OCI-LY1 (cell line): Measurements from ENCODE around the gene MAP3K20.

Experiments
- H2AFZ ChIP-seq: fragments of 200-600 bp; sonication (generic), shearing (Covaris generic); 2 replicates; pipeline ENCODE4 v1.6.0; 2014; ENCODE audit warnings: antibody characterized with exemption, mild to moderate bottlenecking, low read length
- H3F3A ChIP-seq: fragments of 200-600 bp; sonication (generic), shearing (Covaris generic); 2 replicates; pipeline ENCODE4 v1.6.0; 2014; ENCODE audit warnings: mild to moderate bottlenecking, antibody characterized with exemption, low read length, moderate library complexity; ENCODE audit not compliant: insufficient read depth
- H3K27ac ChIP-seq: fragments of 200-600 bp; sonication (generic); 2 replicates; pipeline ENCODE4 v1.5.1; 2014; ENCODE audit warnings: low read length, mixed run types, mild to moderate bottlenecking, low read depth; ENCODE audit not compliant: poor library complexity, severe bottlenecking
- H3K27me3 ChIP-seq: fragments of 200-600 bp; sonication (generic); 2 replicates; pipeline ENCODE4 v1.6.0; 2014; ENCODE audit warnings: antibody characterized with exemption, mild to moderate bottlenecking, low read length, moderate library complexity; ENCODE audit not compliant: insufficient read depth
- H3K36me3 ChIP-seq: fragments of 200-600 bp; sonication (generic); 2 replicates; pipeline ENCODE4 v1.6.1; 2014; ENCODE audit warnings: mild to moderate bottlenecking, antibody characterized with exemption, low read length, moderate library complexity, mixed read lengths; ENCODE audit not compliant: insufficient read depth
- H3K4me1 ChIP-seq: fragments of 200-600 bp; sonication (generic); 2 replicates; pipeline ENCODE4 v1.5.1; 2014; ENCODE audit warnings: mild to moderate bottlenecking, low read length, moderate library complexity; ENCODE audit not compliant: insufficient read depth, severe bottlenecking
- H3K4me2 ChIP-seq: fragments of 200-600 bp; sonication (generic), shearing (Covaris generic); 2 replicates; pipeline ENCODE4 v1.6.1; 2014; ENCODE audit warnings: low read length
- H3K4me3 ChIP-seq: fragments of 200-600 bp; sonication (generic); 2 replicates; pipeline ENCODE4 v1.5.1; 2014; ENCODE audit warnings: low read length, low read depth, mild to moderate bottlenecking, mixed read lengths; ENCODE audit not compliant: poor library complexity, severe bottlenecking
- H3K79me2 ChIP-seq: fragments of 200-600 bp; shearing (Covaris generic); 2 replicates; pipeline ENCODE4 v1.6.1; 2016; ENCODE audit warnings: mixed run types, low read length, mixed read lengths; ENCODE audit not compliant: insufficient read depth
- H3K9ac ChIP-seq: fragments of 200-600 bp; sonication (generic), shearing (Covaris generic); 2 replicates; pipeline ENCODE4 v1.6.1; 2014; ENCODE audit warnings: mild to moderate bottlenecking, low read length, mixed read lengths
- H3K9me2 ChIP-seq: fragments of 200-600 bp; sonication (generic), shearing (Covaris generic); 2 replicates; pipeline ENCODE4 v1.6.1; 2014; ENCODE audit warnings: low read depth, mild to moderate bottlenecking, low read length, mixed read lengths
- H3K9me3 ChIP-seq: fragments of 200-600 bp; shearing (Covaris generic); 2 replicates; pipeline ENCODE4 v1.6.1; 2014; ENCODE audit warnings: low read length, mixed read lengths
- H4K20me1 ChIP-seq: fragments of 200-600 bp; sonication (generic), shearing (Covaris generic); 2 replicates; pipeline ENCODE4 v1.6.0; 2016; ENCODE audit warnings: mild to moderate bottlenecking, low read length; ENCODE audit not compliant: insufficient read depth
- CTCF ChIP-seq: fragments of 200-600 bp; sonication (generic), shearing (Covaris generic); IDR thresholded peaks from 2 replicates; pipeline ENCODE4 v1.5.1; 2017; ENCODE audit warnings: mild to moderate bottlenecking, antibody characterized with exemption, low read length, moderate library complexity, mixed read lengths
- EZH2 ChIP-seq: fragments of 200-600 bp; sonication (generic), shearing (Covaris generic); IDR thresholded peaks from 2 replicates; pipeline ENCODE4 v1.8.0; 2017; ENCODE audit warnings: borderline replicate concordance, mixed run types, mild to moderate bottlenecking, antibody characterized with exemption, low read length, moderate library complexity, mixed read lengths

MAP3K20 gene

GRCh38 chr2:173138962-173139361, 63.3 kb downstream of the MAP3K20 start:
- no peak overlapping the region for H3K4me3 ChIP-seq
- no peak overlapping the region for H3K9ac ChIP-seq
- H3F3A ChIP-seq = no peaks in the 10 kb centered on the region
- H2AFZ ChIP-seq = no peak overlapping the region
- no peaks in the 10 kb centered on the region for H4K20me1 ChIP-seq
- no peak overlapping the region for H3K4me2 ChIP-seq
- H3K9me2 ChIP-seq = no peaks in the 10 kb centered on the region
- H3K9me3 ChIP-seq = no peaks in the 10 kb centered on the region
- no peaks in the 10 kb centered on the region for H3K4me1 ChIP-seq
- no peaks in the 10 kb centered on the region for H3K36me3 ChIP-seq
- H3K27me3 ChIP-seq = no peaks in the 10 kb centered on the region
- no peak overlapping the region for H3K27ac ChIP-seq
- TF ChIP-seq EZH2 (no peak), CTCF (no peak)
- H3K79me2 ChIP-seq = no peaks in the 10 kb centered on the region

GRCh38 chr2:173141666-173142065, 66.0 kb downstream of the MAP3K20 start:
- no peaks in the 10 kb centered on the region for H3K36me3 ChIP-seq
- no peak overlapping the region for H2AFZ ChIP-seq
- no peaks in the 10 kb centered on the region for H3K9me2 ChIP-seq
- TF ChIP-seq EZH2 = no peak
- TF ChIP-seq CTCF = no peak
- H3F3A ChIP-seq = no peaks in the 10 kb centered on the region
- H3K9me3 ChIP-seq = no peaks in the 10 kb centered on the region
- no peaks in the 10 kb centered on the region for H3K4me1 ChIP-seq
- H3K27ac ChIP-seq = no peak overlapping the region
- H3K9ac ChIP-seq = no peak overlapping the region
- no peaks in the 10 kb centered on the region for H3K27me3 ChIP-seq
- no peak overlapping the region for H3K4me2 ChIP-seq
- H3K4me3 ChIP-seq = no peak overlapping the region
- H3K79me2 ChIP-seq = no peaks in the 10 kb centered on the region
- H4K20me1 ChIP-seq = no peaks in the 10 kb centered on the region

GRCh38 chr2:173145454-173145853, 69.8 kb downstream of the MAP3K20 start:
- Histone ChIP-seq H3K9ac (no peak overlapping the region), H3K27me3 (no peaks in the 10 kb centered on the region), H3K27ac (no peak overlapping the region), H3K9me2 (no peaks in the 10 kb centered on the region), H3K79me2 (no peaks in the 10 kb centered on the region), H3K9me3 (no peaks in the 10 kb centered on the region), H3F3A (no peaks in the 10 kb centered on the region), H4K20me1 (no peaks in the 10 kb centered on the region), H3K4me1 (no peaks in the 10 kb centered on the region), H3K4me2 (no peak overlapping the region), H3K4me3 (no peak overlapping the region), H2AFZ (no peak overlapping the region), H3K36me3 (no peaks in the 10 kb centered on the region)
- TF ChIP-seq EZH2 (no peak), CTCF (no peak)
